CD1c-positive myeloid dendritic cell (primary cell): ENCODE measurements around the gene TDRD5.

ENCODE experiments used
- DNase-seq: peaks from one replicate; pipeline ENCODE4 v3.0.0-alpha.2; 2016; ENCODE audit errors: extremely low spot score

TDRD5 gene

DNA sequence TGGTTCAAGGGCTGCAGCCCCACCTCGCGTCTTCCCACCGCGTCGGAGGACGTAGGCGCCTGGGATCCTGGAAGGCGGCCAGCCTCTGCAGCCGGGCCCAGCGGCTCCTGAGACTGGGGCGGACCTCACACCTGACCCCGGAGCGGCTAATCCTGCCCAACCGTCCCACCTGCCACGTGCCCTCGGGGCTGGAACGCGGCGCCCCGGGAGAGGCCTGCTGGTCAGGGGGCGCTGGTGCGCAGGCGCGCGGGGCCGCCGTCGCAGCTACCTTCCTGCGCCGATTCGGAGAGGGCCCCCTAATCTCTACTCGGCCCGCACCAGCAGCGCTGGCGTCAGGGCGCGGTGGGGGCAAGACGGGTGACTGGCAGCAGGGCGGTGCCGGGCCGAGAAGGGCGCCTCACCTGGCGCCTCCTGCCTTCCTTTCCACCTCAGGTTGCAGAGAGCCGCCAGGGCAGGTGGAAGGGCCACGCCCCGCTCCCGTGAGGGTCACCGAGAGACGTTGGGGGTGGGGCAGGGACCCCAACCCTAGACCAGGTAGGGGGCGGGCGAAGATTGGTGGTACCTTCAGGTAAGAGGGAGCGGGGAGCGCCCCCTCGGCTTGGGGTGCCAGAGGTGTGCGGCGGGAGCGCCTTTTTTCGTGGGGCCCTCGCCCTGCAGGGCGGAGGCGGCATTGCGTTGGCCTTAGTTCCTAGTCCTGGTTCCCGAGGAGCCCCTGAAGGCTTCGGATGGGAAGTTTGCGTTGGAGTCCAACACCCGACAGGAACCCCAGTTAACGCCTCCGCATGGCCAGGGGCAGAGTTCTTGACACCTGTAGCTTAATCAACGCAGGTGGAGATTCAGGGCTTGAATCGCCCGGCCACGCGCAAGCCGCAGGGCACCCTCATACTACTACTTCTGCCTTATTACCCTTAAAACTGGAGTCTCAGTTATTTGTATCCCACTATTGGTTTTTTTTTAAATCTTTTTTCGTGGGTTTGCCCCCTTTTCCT, at the start of gene TDRD5:
TSS of gene TDRD5 (plus strand) at position 241 of the 989 bp plus-strand sequence. CDS start 784 bp downstream, outside the sequence.
- DNase-seq, result no peak

DNA sequence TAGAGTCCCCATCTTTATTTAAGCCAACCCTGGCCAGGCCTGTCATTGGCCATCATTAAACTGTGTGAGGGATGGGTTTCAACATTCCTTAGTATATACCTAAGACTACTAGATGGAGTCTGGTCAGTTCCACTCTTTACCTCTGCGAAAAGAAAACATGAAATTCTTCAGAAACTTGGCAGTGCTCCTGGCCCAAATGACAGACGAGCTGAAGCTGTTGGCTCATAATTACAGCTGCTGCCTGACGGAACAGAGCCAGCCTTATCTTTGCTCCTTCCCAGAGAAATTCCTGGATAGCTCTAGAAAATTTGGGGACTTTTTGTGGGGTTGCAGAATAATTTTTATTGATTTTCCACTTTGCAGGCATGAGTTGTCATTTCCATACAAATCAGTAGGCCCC, 46.3 kb upstream of the TDRD5 start:
- no peak for DNase-seq

DNA sequence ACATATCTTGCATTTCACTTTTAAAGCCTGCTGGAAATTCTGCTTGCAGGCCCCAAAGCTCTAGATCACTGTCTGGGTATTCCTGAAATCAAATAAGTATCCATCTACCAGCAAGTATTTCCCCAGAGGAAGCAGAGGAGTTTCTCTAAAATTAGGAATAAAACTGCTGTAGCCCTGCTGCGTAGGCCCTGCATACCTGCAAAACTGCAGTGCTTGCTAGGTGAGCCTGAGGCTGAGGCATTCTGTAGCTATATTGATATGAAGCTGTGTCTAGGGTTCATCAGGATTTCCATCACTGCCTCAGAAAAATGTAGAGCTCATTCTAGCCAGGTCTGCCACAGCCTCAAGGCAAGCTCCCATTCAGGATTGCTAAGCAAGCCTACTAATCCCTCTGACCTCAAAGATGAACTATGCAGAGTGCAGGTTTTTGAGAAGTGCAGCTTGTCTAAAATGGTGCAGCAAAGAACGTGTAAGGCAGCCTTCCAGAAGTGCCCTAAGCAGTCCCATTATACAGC, 44.6 kb upstream of the TDRD5 start:
- DNase-seq, result no peak

DNA sequence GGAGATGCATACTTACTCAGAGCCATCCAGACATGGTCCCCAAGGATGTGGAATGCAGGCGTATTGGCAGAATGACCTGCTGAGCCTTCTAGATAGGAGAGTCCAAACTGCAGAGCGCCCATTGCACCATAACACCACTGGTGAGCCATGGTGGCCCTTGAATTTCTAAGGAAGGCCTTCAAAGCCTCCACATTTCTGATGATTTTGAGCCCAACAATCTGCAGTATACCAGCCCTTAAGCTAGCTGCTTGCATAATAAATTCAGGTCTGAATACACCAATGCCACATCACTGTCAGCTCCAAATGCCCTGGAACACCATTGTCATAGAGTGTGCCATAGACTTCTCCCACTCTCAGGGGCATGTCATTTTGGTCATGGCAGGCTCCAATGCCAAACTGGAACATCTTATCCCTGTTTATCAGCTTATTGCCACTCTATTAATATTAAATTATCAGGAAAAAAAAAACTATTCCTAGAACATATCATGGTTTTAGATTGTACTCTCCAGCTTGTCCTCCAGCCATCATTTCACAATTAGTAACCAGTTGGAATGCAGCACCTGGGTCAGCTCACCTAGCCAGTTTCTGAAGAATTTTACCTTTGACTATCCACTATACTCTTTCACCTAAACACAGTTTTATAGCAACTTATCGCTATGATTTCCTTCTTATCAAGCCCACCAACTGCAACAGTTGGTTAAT, 42.8 kb upstream of the TDRD5 start:
- no peak for DNase-seq

DNA sequence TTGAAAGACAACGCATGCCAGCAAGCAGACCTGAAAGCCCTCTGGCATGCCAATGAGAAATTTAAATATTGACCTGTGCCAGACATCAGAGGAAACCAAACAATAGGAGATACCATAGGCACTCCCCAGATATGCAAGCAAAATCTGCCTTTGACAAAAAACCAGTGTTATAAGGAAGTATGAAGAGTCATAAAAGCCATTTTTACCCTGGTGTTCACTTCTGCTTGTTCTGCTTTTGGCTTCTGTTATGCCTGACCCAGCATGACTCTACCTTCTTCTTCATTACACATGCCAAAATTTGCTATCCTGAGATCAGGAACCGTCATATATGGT, 42.3 kb upstream of the TDRD5 start:
- no peak for DNase-seq

- no peak for DNase-seq
Measured at GRCh38 chr1:179550746-179551682, 40.6 kb upstream of the TDRD5 start.

- no peak for DNase-seq
Measured at GRCh38 chr1:179554427-179554826, 37.2 kb upstream of the TDRD5 start.

DNA sequence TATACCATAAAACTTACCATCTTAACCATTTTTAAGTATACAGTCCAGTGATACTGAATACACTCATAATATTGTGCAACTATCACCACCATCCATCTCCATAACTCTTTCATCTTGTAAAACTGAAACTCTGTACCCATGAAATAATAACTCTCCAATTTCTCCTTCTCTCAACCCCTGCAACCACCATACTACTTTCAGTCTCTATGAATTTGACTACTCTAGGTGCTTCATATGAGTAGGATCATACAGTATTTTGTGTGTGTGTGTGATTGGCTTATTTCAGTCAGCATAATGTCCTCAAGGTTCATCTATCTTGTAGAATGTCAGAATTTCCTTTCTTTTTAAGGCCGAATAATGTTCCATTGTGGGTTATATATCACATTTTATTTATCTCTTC, 33.6 kb upstream of the TDRD5 start:
- no peak for DNase-seq

DNA sequence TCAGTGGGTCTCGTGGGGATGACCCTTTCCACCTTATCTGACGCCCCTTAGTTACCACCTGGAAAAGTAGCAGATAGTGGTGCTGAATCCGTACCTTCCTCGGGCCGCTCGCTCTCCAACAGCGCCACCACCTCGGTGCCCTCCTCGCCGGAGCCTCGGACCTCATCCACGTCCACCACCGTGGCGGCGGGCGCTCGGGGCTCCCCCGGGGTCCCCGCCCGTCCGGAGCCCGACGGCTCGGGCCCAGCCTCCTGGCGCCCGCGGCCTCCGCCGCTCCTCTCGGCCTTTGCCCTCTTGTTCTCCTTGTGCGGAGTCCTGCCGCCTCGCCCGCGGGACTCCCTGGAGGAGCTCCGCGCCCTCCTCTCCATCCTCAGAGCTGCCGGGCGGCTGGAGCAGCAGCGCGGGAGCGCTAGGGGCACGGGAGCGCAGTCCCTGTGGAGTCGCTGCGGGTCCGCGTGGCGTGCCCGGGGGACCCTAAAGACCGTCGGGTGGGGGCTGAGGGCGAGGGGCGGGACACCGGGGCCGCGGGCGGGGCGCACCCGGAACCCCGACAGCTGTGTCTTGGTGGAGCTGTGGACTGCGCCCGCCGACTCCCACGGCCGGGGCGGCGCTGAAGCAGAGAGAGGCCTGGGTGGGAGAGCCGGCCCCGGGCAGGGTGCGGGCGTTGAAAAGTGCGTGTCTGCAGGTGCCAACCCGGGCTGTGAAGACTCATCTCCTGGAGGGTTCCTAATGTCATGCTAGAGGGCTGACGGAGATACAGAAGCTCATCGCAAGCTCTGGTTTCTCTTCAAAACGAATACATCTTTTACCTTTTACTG, 15.9 kb upstream of the TDRD5 start, which contains the start of gene NPHS2:
TSS of gene NPHS2 (minus strand) at position 452 of the 818 bp plus-strand sequence. CDS start at position 368, 84 bp downstream.
- no peak for DNase-seq

GRCh38 chr1:179576509-179576908, 15.1 kb upstream of the TDRD5 start:
- no peak for DNase-seq

DNA sequence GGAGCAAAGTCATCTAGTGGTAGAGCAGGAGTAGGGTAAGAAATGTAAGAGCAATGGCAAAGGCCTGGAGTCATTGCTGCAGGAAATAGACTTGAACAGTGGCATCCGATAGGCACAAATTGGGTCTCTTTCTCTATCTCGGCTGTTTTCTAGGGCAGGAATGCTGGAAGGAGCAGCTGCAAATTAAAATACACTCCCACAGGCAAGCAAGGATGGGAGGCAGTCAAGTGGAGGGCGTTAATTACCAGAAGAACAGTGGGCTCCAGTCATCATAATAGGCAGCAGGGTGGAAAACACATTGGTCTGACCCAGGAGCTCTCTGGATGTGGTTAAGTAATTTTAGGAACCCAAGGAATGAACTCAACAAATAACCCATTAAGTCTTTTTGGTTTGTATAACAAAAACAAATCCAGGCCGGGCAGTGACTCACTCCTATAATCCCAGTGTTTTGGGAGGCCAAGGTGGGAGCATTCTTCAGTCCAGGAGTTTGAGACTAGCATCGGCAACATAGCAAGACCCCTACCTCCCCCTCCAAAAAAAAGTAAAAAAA, 7.8 kb upstream of the TDRD5 start:
- DNase-seq, result no peak

- DNase-seq, result no peak
Measured at GRCh38 chr1:179586107-179586823, 5.4 kb upstream of the TDRD5 start.

DNA sequence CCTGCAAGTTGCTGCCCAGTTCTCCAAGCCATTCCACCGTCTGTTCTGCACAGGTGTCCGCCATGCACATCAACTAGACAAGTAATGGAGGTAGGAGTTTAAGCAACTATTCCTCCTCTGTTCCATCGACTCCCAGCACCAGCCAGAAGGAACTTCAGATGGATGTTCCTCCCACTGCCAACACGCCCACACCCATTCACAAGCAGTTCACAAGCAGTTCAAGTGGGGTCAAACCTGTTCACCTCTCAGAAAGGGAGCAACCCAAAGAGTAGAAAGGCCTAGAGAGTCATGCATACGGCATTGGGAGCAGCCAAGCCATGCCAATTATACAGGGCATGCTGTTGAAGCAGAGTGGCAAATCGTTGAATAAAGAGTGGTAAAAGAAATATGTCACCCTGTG, 4.3 kb upstream of the TDRD5 start:
- DNase-seq, result no peak

- no peak for DNase-seq
Measured at GRCh38 chr1:179588425-179589024, 3.1 kb upstream of the TDRD5 start.

DNA sequence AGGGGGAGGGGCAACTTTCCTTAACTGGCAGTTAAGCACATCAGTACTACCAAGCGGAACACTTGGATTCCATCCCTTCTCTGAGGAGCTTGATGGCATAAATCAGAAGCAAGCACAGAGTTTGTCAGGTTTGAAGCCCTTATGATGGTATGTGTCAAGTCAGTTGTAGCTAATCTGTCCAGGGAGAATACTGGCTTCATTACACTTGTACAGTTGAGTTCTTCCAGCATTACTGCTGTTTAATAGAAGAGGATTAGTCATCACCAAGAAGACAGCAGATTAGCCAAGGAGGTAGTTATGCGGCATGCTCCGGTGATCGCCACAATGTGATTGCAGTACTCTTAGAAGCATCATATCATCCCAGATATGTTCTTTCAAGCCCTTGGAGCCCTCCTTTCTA, 2.1 kb upstream of the TDRD5 start:
- DNase-seq, result no peak

- no peak for DNase-seq
Measured at GRCh38 chr1:179590671-179591070, 961 bp upstream of the TDRD5 start.

- DNase-seq, result no peak
Measured at GRCh38 chr1:179591253-179591591, 410 bp upstream of the TDRD5 start.

- no peak for DNase-seq
Measured at GRCh38 chr1:179598631-179599030, 7.0 kb downstream of the TDRD5 start.

DNA sequence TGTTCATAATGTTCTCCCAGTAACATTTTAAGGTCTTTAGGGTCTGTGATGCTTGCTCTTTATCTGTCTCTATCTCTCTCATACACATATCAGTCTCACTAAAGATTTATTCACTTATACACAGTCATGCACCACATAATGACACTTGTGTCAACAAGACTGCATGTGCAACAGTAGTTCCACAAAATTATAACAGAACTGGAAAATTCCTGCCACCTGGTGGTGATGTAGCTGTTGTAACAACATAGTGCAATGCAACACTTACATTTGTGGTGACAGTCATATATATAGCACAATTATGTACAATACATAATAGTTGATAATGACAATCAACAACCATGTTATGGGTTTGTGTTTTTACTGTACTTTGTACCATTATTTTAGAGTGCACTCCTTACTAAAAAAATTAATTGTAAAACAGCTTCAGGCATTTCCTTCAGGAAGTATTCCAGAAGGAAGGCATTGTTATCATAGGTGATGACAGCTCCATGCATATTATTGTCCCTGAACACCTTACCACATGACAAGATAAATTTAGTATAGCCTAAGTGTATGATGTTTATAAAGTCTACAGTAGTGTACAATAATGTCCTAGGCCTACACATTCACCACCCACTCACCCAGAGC, 8.1 kb downstream of the TDRD5 start:
- peak; percentile 40 for DNase-seq
